CD4-positive, alpha-beta T cell treated with Interleukin-15 for 1 hour (primary cell): Measurements from ENCODE around the gene FBXL14.
"Not testable (repeated sequence)": the region's sequence is repeated elsewhere in the genome, so short reads cannot be mapped to it uniquely, and the experiment has no call there.

ENCODE experiments used
- DNase-seq: peaks from one replicate; pipeline ENCODE4 v3.0.0-alpha.2; 2020

The FBXL14 gene

DNA sequence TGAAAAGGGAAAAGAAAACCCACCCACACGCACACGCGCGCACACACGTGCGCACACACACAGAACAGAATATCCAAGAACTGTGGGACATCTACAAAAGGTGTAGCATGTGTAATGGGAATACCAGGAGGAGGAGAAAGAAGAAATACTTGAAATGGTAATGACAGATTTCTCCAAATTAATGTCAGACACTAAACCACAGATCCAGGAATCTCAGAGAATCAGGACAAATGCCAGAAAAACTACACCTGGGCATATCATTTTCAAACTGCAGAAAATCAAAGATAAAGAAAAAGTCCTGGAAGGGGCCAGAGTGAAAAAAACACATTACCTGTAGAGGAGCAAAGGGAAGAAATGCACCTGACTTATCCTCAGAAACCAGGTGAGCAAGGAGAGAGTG, 26.5 kb downstream of the FBXL14 start:
- no peak for DNase-seq

DNA sequence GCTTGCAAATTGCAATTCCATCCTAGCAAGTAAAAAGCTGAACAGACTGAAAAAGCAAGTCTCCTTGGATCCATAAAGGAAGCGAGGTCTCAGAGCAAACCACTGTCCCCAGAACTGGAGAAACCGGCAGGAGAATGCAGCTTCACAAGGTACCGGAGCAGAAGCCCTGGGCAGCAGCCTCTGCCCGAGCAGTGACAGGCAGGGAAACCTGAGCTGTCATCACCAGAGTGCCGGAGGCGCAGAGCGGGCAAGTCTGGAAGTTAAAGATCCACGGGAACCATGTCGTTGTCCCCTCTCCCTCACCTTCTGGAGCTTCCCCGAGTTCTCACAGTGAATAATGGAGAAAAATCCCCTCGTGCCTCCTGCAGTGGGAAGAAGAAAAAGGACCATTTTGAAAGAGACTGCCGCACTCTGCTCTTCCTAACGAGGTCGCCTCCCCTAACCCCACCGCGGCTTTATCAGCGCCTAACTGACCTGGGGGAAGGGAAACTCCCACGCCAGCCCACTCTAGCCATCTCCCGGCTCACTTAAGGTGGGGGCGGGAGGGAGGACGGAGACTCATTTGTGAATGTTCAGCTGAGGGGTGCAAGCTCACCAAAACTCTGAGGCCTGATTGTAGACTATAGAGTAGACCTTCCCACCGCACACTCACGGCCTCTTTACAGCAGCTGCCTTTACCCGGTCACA, 27.8 kb downstream of the FBXL14 start:
- DNase-seq = no peak

DNA sequence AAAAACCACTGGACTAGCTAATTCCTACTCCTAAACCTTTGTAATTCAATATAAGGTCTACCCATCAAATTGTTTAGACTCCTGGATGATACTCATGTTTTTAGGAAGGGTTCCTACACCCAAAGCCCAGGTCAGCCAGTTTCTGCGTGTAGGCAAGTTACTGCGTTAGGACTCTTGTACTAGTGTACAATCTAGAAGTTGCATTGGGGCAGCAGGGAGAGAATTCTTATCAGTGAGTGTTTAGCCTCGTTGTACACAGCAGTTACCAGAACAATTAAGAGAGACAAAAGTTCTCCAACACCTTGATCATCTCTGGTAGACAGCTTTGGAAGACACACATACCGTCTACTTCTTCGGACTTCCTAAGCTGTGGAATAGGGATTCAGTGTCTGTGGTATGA, 29.2 kb downstream of the FBXL14 start:
- no peak for DNase-seq

DNA sequence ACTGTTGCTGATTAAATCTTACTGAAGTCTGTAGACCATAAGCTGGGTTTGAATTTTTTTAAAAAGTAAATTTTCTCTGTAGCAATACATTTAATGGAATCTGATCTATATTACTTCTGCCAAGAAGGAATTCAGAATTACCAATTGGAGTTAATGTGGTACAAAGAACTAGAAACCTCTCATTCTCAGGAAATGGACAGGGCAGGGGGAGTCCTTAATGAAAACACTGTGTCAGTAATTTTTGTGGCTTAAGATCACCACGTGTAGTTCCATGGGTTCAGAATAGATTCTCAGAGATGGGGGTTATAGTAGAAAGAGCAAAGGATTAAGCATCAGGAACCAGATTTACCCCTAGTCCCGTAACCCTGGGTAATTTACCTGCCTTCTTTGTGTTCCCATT, 30.3 kb downstream of the FBXL14 start:
- DNase-seq = no peak

DNA sequence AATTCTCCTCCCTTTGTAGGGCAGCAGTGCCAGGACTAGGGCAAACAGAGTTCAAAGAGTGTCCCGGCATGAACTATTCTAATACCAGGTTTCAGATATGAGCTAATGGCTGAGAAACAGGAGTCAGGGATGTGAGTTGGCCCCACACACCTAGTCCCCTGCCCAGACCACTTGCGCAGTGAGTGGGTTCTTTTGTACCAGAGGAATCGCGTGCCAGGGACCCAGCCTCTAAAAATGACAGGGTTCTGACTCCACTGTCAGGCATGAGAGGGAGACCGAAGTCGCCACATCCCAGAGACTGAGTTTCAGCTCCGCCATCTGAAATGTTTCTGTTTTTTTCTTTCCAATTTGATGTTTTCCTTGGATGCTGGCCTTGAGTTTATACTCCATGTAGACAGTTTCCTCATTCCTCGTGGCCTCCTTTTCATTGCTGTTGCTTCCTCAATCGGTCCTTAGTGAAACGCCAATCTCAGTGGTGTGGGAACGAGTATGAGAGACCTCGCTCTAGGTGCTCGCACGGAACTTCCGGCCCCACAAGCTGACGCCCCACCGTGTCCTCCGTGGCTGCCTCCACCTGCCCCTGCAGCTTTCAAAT, 31.5 kb downstream of the FBXL14 start:
- DNase-seq = no peak

DNA sequence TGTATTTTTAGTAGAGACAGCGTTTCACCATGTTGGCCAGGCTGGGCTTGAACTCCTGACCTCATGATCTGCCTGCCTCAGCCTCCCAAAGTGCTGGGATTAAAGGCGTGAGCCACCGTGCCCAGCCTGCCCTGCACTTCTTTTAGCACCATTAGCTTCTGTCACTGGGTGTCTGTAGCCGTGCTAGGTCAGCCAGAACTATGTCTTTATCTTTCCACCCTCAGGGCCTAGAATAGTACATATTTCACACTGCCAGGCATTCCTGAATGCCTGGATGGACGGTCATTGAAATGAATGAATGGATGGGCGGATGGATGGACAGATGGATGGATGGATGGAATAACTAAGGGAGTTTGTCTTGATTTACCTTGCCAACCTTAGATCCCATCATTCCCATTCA, 33.7 kb downstream of the FBXL14 start:
- DNase-seq = no peak

DNA sequence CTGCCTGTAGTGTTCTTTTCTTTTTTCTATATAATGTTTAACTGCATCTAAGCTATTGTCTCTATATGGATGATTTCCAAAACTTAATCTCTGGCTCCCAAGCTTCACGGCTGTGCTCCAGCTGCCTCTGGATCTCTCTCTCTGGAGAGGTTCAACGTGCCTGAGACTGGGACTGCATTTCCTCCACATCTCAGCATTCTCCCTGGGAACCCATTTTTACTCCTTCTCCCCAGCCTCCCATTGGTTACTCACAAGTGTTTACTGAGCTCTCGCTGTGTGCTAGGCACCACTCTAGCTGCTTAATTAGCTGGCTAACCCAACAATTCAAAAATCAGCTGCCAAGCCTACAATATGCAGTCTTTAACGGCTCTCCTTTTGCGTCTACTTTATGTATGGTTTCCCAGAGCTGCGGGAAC, 34.7 kb downstream of the FBXL14 start:
- no peak for DNase-seq

DNA sequence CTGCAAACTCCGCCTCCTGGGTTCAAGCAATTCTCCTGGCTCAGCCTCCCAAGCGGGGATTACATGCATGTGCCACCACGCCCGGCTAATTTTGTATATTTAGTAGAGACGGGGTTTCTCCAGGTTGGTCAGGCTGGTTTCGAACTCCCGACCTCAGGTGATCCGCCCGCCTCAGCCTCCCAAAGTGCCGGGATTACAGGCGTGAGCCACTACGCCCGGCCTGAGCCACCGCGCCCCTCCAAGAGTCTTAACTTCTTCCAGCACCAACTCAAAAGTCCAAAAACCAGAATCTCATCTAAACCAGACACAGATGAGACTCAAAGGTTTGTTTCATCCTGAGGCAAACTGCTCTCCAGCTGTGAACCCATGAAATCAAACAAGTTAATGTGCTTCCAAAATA, 36.3 kb downstream of the FBXL14 start:
- not testable (repeated sequence) for DNase-seq

DNA sequence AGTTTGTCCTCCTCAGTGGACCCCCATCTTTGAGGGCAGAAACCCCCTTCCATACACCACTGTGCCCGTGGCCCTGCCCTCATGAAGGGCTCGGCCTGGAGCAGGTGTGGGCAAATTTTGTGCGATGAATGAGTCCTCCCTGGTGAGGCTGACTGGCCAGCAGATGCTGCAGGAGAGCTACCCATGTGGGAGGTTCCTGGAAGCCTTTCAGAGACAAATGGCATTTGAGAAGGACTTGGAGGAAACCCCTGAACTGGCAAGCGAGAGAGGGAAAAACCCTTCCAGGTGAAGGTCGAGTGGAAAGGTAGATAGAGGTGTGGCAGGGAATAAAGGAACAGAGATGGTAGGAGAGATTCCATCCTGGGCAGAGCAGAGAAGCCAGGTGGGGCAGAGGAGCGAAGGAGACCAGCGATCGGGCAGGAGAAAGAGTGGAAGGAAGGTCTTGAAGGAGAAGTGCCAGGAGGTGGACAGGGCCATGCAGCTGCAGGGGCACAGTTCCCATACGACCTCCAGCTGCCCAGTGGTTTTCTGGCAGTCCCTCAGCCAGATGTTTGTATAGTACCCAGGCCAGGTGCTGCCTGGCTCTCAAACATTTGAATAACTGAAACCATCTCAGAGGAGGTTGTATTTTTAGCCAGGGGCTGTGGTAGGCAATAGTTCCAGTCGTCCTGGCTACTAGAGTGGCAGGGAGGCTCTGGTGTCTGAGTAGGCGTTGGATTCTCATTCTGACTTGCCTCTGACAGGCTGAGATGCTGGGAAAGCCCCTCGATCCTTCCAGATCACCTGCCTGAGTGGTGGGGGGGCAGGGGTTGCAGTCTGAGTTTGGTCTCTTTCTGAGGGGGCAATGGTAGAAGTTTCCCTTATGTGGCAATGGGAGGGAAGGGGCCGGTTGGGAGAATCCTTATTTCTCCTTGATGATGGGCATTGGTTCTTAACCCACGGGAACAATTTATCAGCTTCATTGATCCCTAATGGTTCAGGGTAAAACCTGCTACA, 40.1 kb downstream of the FBXL14 start:
- peak; percentile 20 for DNase-seq

DNA sequence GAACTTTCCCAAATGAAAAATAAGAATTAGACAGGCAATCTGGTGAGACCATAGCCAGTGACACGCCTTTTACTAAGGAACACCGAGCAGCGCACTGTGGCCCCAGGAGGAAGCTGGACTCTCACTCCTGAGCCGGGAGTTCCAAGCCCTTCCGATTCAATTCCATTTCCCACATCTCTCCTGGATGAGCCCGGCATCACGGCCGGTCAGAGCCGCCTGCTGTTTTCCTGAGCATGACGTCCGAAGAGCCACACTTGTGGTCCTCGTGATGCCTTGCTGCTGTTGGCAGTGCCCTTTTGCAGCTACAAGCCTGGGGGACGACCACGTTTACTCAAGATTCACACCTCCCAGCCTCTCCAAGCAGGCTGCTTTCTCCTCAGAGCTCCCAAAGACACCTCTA, 40.8 kb downstream of the FBXL14 start:
- DNase-seq = no peak

DNA sequence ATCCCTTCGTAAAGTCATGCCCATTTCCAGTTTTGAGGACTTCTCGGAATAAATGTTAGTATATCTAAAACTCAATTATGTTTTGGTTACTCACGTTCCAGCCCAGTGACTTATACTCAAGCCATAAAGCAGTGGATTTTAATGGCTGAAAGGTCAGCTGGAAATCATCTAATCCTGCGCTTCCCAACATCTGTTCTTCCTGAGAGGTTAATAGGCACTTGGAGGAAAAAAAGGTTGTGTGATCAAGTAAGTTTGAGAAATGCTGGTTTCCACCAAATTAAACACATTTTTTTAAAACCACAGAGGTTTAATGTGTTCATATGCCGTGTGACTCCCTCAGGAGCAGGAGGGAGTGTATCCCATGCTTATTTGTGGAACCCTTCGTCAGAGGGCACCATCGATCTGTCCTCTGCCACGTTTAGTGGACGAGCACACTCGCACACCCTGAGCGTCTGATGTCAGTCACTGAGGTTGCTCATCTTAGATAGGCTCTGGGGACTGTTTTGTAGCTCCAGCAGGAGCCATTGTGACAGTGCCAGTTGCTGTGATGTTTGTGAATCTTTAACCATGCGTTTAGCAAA, 41.4 kb downstream of the FBXL14 start:
- no peak for DNase-seq

DNA sequence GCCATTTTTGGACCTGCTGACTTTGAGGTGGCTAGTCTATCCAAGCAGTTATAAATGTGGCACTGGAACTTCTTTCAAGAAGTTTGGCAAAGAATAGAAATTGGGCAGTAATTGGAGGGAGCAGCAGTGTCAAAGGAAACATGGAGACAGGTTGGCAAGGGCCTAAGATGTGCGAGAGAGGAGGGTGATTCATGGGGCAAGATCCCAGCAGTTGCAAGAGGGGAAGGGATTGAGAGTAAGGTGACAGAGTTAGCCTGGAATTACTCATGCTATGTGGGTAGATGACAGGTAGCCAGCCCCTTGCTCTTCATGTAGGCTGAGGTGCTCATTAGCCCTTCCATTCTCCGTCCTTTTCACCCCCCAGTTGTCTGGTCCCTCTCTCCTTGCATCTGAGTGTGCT, 42.2 kb downstream of the FBXL14 start:
- DNase-seq = no peak

DNA sequence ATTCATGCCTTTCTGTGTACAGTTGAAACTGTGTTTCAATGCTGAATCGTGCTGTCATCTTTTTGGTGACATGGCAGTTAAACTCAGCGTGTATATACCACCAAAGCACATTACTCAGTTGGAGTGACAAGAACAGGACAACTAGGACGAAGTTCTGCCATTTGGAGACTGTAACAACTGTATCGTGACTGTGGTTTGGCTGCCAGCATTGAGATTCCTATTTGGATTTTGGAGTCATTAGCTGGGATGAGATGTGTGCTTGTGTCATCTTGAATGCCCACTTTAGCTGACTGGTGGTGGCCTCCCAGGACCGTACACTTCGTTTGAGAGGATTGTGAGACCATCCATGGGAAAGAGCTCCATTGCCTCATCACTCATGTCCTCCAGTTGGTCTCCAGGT, 42.9 kb downstream of the FBXL14 start:
- DNase-seq = no peak

DNA sequence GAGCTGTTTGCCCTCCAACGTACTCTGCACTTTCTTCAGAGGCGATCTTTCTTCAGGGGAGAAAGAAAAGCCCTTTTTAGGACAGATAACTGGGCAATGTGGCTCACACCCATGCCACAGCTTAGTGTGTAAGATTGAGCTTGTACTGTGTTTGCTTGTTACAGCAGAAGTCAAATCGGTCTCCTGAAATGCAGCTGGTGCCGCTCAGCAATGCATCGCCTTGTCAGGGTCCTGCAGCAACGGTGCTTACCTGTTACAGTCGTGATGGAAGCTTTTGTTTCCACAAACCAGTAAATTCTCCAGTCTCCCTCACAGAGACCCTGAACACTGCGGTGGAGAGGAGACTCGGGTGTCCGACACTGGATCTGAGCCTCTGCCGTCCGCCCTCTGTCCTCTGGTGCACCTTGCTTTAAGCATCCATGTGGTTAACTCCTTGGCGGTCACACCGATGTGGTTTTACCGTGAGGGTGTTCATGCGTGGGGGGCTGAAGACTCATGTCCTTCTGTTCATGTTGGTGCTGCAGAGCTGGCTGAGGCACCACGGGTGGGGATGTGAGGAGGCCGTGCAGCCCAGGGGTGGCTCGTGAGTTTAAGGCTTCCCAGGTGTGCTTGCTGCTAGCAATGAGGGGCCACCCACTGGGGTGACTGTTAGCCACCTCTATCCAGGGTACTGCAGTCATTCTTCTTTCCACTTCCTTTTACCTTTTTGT, 47.3 kb downstream of the FBXL14 start:
- no peak for DNase-seq

DNA sequence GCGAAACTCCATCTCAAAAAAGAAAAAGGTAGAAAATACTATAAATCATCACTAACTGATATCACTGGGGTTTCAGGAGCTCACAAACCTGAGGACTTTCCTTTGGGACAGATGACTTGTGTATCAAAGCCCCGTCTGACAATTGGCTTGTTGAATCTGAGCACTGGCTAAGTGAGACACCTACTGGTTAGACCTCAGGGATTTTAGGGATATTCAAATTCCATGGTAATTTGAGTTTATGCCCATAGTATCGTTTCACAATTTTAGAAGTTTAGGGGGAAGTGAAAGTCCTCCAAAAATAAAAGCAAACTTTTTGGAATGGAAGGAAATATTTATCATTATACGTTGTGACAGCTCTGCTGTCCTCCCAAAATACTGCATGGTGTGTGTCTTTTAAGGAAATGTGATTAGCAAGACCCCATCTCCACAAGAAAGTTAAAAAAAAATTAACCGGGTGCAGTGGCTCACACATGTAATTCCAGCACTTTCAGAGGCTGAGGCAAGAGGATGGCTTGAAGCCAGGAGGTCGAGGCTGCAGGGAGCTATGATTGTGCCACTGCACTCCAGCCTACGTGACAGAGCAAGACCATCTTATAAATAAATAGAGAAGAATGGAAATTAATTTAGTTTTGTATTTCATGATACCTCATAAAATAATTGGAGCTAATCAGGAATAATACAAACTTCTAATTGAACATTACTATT, 49.2 kb downstream of the FBXL14 start:
- DNase-seq = no peak

DNA sequence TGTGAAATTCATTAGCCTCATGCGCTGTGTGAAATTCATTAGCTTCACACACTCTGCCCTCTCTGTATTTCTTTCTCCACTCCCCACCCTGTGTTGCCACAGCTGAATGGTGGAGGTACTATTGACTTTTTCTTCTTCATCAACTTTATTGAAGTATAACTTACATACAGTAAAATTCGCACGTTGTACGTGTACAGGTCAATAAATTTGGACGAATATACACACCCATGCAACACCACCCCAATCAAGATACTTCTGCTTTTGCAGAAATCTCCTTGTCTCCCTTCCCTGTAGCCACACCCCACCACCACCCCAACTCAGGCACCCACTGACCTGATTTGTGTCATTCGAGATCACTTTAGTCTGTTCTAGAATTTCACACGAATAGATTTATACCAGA, 51.8 kb downstream of the FBXL14 start:
- DNase-seq = no peak

DNA sequence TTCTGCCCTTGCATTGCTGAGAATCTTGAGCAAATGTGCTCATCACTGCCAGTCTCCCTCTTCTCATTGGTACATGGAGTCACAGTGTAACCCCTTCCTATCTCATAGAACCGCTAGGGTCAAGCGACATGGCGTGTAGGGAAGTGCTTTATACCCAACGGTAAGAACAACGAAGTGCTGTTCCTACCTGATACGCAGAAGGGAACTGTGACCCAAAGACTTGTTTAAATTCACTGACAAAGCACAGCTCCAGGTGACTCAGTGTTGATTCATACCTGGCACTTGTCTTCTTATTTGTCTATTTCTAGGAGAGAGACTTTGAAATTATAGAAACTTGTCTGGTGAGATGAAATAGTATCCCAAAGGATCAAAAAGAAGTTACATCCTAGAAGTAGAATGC, 53.7 kb downstream of the FBXL14 start:
- no peak for DNase-seq

DNA sequence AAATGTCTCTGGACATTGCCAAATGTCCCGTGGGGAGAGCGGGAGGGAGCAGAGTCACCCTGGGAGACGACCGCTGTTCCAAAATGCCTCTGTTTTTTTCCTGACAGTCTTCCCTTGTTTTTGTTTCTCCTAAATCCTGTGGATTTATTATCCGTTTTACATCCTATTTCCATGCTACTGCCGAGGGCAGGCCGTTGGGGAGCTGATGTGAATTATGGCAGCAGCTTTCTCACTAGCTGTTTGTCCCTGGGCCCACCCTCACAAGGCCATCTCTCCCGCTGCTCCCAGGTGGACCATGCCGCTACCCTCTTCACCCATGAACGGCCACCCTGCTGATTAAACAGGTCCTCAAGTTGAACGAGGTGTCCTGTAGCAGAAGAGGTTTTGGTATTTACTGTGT, 55.2 kb downstream of the FBXL14 start:
- no peak for DNase-seq

DNA sequence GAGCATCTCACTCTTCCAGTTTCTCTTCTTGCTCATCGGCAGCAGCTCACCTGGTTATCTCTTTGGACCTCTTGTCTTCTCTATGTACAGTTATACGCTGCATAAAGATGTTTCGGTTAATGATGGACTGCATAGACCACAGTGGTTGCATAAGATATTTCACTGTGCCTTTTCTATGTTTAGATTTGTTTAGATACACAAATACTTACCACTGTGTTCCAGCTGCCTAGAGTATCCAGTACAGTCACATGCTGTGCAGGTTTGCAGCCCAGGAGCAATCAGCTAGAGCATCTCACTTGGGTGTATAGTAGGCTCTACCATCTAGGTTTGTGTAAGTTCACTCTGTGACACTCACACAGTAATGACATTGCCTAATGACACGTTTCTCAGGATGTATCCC, 57.6 kb downstream of the FBXL14 start:
- DNase-seq = no peak

DNA sequence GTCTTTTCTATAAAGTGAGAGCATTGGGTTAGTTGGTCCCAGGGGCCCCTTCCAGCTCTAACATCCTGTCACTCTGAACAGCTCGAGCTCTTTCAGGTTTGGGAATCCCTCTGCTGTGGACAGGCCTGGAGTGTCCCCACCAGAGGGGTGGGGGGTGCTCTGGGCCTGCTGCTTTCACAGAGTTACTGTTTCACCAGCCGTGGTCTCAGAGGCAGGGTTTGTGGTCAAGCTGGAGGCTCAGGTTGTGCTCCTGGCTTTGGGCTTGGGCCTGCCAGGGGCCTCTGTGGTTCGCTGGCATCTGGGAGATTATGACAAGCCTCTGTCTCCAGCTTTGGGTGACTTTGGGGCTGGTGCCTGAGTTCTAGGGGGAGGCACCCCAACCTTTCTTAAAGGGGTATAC, 59.6 kb downstream of the FBXL14 start:
- no peak for DNase-seq

DNA sequence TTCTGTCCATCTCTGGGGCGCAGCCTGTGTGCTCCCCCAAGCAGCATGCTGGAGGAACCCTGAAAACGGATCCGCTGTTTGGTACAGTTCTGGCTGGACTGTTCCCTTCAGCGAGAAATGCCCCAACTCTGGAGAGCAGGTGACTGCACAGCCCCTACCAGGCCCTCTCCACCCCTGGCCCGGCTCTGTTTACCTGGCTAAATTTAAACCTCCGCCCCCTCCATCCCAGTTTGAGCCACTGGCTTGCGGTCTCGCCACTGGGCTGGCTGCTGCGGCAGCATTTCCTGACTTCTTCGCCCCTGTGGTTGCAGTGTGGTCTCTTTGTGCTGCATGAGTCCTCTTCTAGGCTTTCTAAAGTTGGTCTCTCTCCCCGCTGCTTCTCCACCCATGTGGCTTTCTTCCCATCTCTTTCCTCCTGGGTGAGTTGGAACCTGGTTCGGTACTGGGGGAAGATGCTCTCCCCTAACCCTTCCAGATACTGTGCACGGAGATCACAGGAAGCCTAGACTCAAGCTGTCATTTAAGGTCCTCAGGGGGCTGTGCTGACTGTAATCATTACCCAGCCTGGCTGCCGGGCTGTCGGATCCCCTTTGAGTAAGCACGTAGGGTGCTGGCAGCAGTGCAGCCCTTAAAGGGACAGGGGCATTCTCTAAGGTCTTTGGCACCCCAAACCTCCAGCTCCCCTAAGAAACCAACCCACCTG, 60.6 kb downstream of the FBXL14 start:
- DNase-seq = no peak

DNA sequence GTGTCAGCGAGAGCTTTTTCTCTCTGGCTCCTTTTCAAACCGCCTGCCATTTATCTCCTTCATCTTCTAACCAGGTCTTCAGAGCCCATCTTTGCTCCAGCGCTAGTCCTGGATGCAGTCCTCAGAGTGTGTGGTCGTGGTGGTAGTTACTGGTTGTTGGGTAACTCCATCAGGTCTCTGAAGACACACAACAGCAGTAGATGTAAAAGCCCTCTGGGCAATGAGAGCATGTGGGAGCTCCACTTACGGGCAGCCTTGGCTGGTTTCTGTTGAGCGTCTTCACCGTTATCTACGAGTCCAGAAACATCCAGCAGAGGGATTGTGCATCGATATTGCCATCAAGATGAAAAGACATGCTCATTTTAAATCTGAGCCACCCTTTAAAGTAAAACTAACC, 61.2 kb downstream of the FBXL14 start:
- DNase-seq = no peak
